Measurements from ENCODE around the gene TMEM50B.
A peak's percentile ranks its signal among the peaks of the same experiment; 100 is the strongest.

The TMEM50B gene

DNA sequence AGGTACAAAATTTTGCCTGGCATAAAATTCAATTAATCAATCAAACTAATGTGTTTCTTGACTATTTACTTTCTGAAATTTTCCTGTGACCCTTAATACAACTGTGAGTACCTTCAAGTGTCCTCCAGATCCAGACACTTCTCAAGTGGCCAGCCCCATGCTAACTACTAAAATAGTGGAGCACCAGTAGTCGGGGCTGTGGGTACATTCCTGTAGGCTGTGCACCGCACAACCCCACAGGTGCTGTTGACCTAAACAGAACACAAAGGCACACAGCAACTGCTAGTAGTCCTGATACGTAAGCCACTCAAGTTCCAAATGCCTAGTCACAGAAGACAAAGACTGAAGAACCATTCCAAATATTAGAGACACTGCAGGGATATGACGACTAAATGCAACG lies 36.6 kb downstream of the TMEM50B start:
- Histone ChIP-seq H3K79me2 (ENCODE audit: insufficient read depth, low read length) (no peaks in the 10 kb centered on the region), H3K9me2 (ENCODE audit: low read depth, low read length) (no peaks in the 10 kb centered on the region), H3K36me3 (ENCODE audit: insufficient read depth, low read length) (peaks cover 3% of the 10 kb centered on the region), H3K27me3 (ENCODE audit: insufficient read depth, low read length) (no peaks in the 10 kb centered on the region), H4K20me1 (ENCODE audit: insufficient read depth, low read length) (no peaks in the 10 kb centered on the region), H3K9me3 (ENCODE audit: low read length) (no peaks in the 10 kb centered on the region), H3F3A (ENCODE audit: insufficient read depth, low read length) (no peaks in the 10 kb centered on the region), H3K4me3 (ENCODE audit: low read depth, low read length, poor library complexity, severe bottlenecking) (no peak overlapping the region), H3K27ac (ENCODE audit: low read depth, low read length, poor library complexity, severe bottlenecking) (peak overlapping the region; percentile 54), H3K9ac (ENCODE audit: low read length) (no peak overlapping the region), H2AFZ (ENCODE audit: low read length) (no peak overlapping the region), H3K4me2 (ENCODE audit: low read length) (no peak overlapping the region), H3K4me1 (ENCODE audit: insufficient read depth, low read length, severe bottlenecking) (peaks cover 28% of the 10 kb centered on the region)
- TF ChIP-seq EZH2 (IDR thresholded peaks at IDR 0.05; ENCODE audit: borderline replicate concordance, low read length): no peak
- TF ChIP-seq, protein P1, sequence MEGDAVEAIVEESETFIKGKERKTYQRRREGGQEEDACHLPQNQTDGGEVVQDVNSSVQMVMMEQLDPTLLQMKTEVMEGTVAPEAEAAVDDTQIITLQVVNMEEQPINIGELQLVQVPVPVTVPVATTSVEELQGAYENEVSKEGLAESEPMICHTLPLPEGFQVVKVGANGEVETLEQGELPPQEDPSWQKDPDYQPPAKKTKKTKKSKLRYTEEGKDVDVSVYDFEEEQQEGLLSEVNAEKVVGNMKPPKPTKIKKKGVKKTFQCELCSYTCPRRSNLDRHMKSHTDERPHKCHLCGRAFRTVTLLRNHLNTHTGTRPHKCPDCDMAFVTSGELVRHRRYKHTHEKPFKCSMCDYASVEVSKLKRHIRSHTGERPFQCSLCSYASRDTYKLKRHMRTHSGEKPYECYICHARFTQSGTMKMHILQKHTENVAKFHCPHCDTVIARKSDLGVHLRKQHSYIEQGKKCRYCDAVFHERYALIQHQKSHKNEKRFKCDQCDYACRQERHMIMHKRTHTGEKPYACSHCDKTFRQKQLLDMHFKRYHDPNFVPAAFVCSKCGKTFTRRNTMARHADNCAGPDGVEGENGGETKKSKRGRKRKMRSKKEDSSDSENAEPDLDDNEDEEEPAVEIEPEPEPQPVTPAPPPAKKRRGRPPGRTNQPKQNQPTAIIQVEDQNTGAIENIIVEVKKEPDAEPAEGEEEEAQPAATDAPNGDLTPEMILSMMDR (IDR thresholded peaks at IDR 0.05; ENCODE audit: low read length): no peak

DNA sequence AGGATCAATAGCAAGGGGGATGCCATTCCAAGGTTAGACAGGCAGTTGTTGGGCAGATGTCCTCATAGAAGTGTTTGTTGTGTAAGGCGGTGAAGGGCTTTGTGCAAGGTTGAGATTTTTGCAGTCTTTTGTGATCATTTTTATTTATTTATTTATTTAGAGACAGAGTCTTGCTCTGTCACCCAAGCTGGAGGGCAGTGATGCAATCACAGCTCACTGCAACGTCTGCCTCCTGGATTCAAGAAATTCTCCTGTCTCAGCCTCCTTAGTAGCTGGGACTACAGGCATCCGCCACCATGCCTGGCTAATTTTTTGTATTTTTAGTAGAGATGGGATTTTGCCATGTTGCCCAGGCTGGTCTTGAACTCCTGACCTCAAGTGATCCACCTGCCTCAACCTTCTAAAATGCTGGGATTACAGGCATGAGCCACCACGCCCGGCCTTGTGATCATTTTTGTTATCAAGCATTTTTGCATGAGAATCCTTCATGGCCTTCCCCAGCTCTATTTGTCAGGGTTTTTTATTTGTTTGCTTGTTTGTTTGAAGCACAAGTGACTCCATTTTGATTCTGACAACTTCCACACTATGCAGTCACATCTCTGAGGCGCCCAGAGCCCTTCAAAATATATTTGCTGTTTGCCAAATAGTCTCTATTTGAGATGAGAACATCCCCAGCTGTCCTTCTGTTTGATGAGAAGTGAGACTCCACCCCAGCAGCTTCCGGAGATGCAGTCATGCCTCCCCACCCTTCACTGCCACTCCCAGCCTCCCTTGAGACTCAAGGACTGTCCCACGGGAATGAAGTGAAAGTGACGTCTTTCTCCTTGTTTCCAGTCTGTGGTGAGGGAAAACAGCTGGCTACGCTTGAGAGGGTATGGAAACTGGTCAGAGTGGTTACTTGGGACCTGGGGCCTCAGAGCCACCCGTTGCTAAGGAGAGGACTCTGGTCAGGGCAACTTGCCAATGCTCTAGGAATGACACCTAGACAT lies 38.0 kb downstream of the TMEM50B start:
- Histone ChIP-seq H3K79me2 (ENCODE audit: insufficient read depth, low read length) (no peaks in the 10 kb centered on the region), H3K9ac (ENCODE audit: low read length) (no peak overlapping the region), H3K4me2 (ENCODE audit: low read length) (peak overlapping the region; percentile 3; the same call in 1 of the 2 replicates), H4K20me1 (ENCODE audit: insufficient read depth, low read length) (no peaks in the 10 kb centered on the region), H3K9me2 (ENCODE audit: low read depth, low read length) (no peaks in the 10 kb centered on the region), H3K27me3 (ENCODE audit: insufficient read depth, low read length) (no peaks in the 10 kb centered on the region), H2AFZ (ENCODE audit: low read length) (no peak overlapping the region), H3K9me3 (ENCODE audit: low read length) (no peaks in the 10 kb centered on the region), H3K27ac (ENCODE audit: low read depth, low read length, poor library complexity, severe bottlenecking) (peak overlapping the region; percentile 54), H3F3A (ENCODE audit: insufficient read depth, low read length) (no peaks in the 10 kb centered on the region), H3K4me3 (ENCODE audit: low read depth, low read length, poor library complexity, severe bottlenecking) (no peak overlapping the region), H3K4me1 (ENCODE audit: insufficient read depth, low read length, severe bottlenecking) (peaks cover 28% of the 10 kb centered on the region), H3K36me3 (ENCODE audit: insufficient read depth, low read length) (peaks cover 17% of the 10 kb centered on the region)
- no peak for TF ChIP-seq EZH2 (IDR thresholded peaks at IDR 0.05; ENCODE audit: borderline replicate concordance, low read length)
- TF ChIP-seq, protein P1 (IDR thresholded peaks at IDR 0.05; ENCODE audit: low read length): no peak

DNA sequence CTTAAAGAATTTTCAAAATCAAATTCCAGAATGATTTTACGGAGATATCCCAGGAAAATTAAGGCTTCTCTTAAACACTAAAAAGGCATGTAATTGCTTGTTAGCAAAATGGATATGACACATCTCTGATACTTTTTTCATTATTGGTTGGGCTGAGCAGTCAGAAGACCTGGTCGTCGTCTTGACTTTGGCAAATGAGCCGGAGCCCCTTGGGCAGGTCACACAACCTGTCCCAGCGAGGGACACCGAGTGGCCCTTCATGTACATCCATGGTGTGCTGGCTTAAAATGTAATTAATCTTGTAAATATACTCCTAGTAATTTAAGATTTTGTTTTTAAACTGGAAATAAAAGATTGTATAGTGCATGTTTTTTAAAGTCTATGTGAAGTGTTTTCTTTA lies 42.6 kb downstream of the TMEM50B start:
- Histone ChIP-seq H3K4me1 (ENCODE audit: insufficient read depth, low read length, severe bottlenecking) (peaks cover 14% of the 10 kb centered on the region), H3K4me3 (ENCODE audit: low read depth, low read length, poor library complexity, severe bottlenecking) (no peak overlapping the region), H3K4me2 (ENCODE audit: low read length) (no peak overlapping the region), H4K20me1 (ENCODE audit: insufficient read depth, low read length) (no peaks in the 10 kb centered on the region), H3K27me3 (ENCODE audit: insufficient read depth, low read length) (no peaks in the 10 kb centered on the region), H2AFZ (ENCODE audit: low read length) (no peak overlapping the region), H3F3A (ENCODE audit: insufficient read depth, low read length) (no peaks in the 10 kb centered on the region), H3K9ac (ENCODE audit: low read length) (no peak overlapping the region), H3K27ac (ENCODE audit: low read depth, low read length, poor library complexity, severe bottlenecking) (no peak overlapping the region), H3K9me3 (ENCODE audit: low read length) (no peaks in the 10 kb centered on the region), H3K36me3 (ENCODE audit: insufficient read depth, low read length) (peaks cover 59% of the 10 kb centered on the region), H3K79me2 (ENCODE audit: insufficient read depth, low read length) (no peaks in the 10 kb centered on the region), H3K9me2 (ENCODE audit: low read depth, low read length) (no peaks in the 10 kb centered on the region)
- TF ChIP-seq, protein P1 (IDR thresholded peaks at IDR 0.05; ENCODE audit: low read length): no peak
- TF ChIP-seq EZH2 (IDR thresholded peaks at IDR 0.05; ENCODE audit: borderline replicate concordance, low read length): no peak

Data from OCI-LY1 (cell line).